Measurements from ENCODE around the gene IRX5.

GRCh38 chr16:54928016-54928356 is 2.7 kb upstream of the IRX5 start:
- TF ChIP-seq CTCF (IDR thresholded peaks at IDR 0.05; ENCODE audit: low read depth, low read length) (no peak), POLR2A (IDR thresholded peaks at IDR 0.05; ENCODE audit: extremely low read depth, insufficient read length) (no peak), MYC (IDR thresholded peaks at IDR 0.05; ENCODE audit: low read depth, low read length) (no peak), MAX (IDR thresholded peaks at IDR 0.05; ENCODE audit: low read depth, low read length) (peak; percentile 12)

All from NB4 (cell line).